Mesothelial cell of epicardium (in vitro differentiated cells): ENCODE measurements around the gene MAN2A2. TPM values are rescaled to one million over a fixed set of nuclear protein-coding genes. Genes with fewer than 3 reads are reported as not detected.

Experiments used
- DNase-seq, 2 experiments: peaks; one replicate each; pipeline ENCODE4 v3.0.0; 2021; ENCODE audit warnings: low spot score in 2 of 2; ENCODE audit not compliant: unreplicated experiment in 2 of 2
- H3K27ac Mint-ChIP-seq: 2 replicates; pipeline ENCODE4 v1.8.0; 2021; ENCODE audit warnings: mixed read lengths
- H3K27me3 Mint-ChIP-seq: 2 replicates; pipeline ENCODE4 v1.8.0; 2021; ENCODE audit warnings: low read depth, mixed read lengths
- H3K36me3 Mint-ChIP-seq: 2 replicates; pipeline ENCODE4 v1.8.0; 2021; ENCODE audit warnings: mixed read lengths
- H3K4me1 Mint-ChIP-seq: 2 replicates; pipeline ENCODE4 v1.8.0; 2021; ENCODE audit warnings: mixed read lengths
- H3K4me3 Mint-ChIP-seq: 2 replicates; pipeline ENCODE4 v1.8.0; 2021; ENCODE audit warnings: mild to moderate bottlenecking, moderate library complexity, mixed read lengths
- H3K9me3 Mint-ChIP-seq: 2 replicates; pipeline ENCODE4 v1.8.0; 2021; ENCODE audit warnings: mixed read lengths
- CTCF ChIP-seq: fragments of 200-600 bp; sonication (generic); IDR thresholded peaks from one replicate; pipeline ENCODE4 v1.5.0; 2021; ENCODE audit warnings: antibody characterized with exemption; ENCODE audit not compliant: unreplicated experiment
- total RNA-seq: library from RNA; stranded (reverse); gene quantifications from 3 replicates; pipeline ENCODE4 v1.2.1, GENCODE V29; 2021

The MAN2A2 gene
- total RNA-seq, 1 donor from 2014 or later, result 104 TPM

GRCh38 chr15:90915808-90916440 lies 12.8 kb downstream of the MAN2A2 start:
- Mint-ChIP-seq H3K4me1 (no peaks in the 10 kb centered on the region), H3K36me3 (peaks cover 38% of the 10 kb centered on the region), H3K9me3 (no peaks in the 10 kb centered on the region), H3K27me3 (no peaks in the 10 kb centered on the region), H3K27ac (no peak overlapping the region), H3K4me3 (no peak overlapping the region)
- DNase-seq, result no peak
- TF ChIP-seq CTCF, result no peak

DNA sequence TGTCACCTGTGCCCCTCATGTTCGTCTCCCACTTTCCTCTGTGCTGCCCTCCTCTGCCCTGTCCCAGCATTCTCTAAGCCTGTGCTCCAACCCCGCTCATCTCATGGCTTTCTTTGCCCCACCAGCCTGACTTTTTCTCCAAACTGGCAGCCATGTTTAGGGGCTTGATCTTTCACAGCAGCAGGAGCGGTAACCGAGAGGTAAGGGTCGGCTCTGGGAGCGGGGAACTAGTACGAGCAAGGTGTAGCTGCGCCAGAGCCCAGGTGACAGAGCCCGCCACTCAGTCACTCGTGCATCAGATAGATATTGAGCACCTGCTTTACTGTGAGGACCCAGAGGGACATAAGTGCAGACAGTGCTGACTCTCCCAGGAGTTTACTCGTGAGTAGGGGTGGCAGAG lies 13.4 kb downstream of the MAN2A2 start:
- Mint-ChIP-seq H3K36me3 (peaks cover 41% of the 10 kb centered on the region), H3K4me1 (no peaks in the 10 kb centered on the region), H3K27ac (no peak overlapping the region), H3K4me3 (no peak overlapping the region), H3K9me3 (no peaks in the 10 kb centered on the region), H3K27me3 (no peaks in the 10 kb centered on the region)
- no peak for DNase-seq
- no peak for TF ChIP-seq CTCF

DNA sequence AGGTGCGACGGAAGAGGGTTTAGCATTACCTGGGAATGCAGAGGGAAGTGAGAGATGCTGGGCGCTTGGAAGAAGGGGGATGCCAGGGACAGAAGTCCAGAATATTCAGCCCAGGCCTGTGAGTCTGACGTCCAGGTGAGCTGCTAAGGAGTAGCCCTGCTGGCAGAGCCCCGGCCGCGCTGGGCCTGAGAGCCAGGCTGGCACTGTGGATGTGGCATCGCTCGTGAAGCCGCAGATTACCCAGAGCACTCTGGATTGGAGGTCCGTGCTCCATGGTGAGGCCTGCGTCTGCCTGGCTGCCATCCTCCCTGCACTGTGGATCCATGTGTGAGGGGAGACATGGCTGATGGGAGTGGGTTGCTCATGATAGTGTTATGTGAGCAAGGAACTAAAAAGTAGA lies 14.5 kb downstream of the MAN2A2 start:
- no peak overlapping the region for H3K4me3 Mint-ChIP-seq
- H3K9me3 Mint-ChIP-seq, result no peaks in the 10 kb centered on the region
- H3K4me1 Mint-ChIP-seq, result no peaks in the 10 kb centered on the region
- TF ChIP-seq CTCF, result no peak
- H3K36me3 Mint-ChIP-seq, result peaks cover 43% of the 10 kb centered on the region
- no peaks in the 10 kb centered on the region for H3K27me3 Mint-ChIP-seq
- no peak for DNase-seq
- H3K27ac Mint-ChIP-seq, result no peak overlapping the region

GRCh38 chr15:90918034-90918788 lies 15.1 kb downstream of the MAN2A2 start:
- no peaks in the 10 kb centered on the region for H3K27me3 Mint-ChIP-seq
- peaks cover 39% of the 10 kb centered on the region for H3K36me3 Mint-ChIP-seq
- no peak overlapping the region for H3K4me3 Mint-ChIP-seq
- TF ChIP-seq CTCF, result no peak
- no peaks in the 10 kb centered on the region for H3K9me3 Mint-ChIP-seq
- no peaks in the 10 kb centered on the region for H3K4me1 Mint-ChIP-seq
- H3K27ac Mint-ChIP-seq, result no peak overlapping the region
- no peak for DNase-seq

DNA sequence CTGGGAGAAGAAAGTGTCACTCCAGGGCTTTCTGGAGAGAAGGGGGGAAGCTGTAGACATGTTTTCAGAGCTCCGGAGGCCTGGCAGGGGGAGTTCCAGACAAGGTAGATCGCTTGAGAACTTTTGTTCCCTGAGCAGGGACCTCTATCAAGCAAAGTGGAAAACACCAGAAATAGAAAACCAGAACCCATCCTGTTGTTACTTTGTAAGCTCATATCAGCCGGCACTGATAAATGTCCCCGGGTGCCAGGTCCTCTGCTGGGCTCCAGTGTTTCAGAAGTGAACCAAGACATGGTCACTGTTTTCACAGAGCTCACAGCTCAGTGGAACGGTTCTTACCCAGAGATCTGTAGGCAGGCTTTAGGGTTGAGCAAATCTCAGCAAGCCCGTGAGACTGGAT lies 15.7 kb downstream of the MAN2A2 start:
- Mint-ChIP-seq H3K4me3 (no peak overlapping the region), H3K27me3 (no peaks in the 10 kb centered on the region), H3K9me3 (no peaks in the 10 kb centered on the region), H3K4me1 (no peaks in the 10 kb centered on the region), H3K36me3 (peaks cover 36% of the 10 kb centered on the region), H3K27ac (no peak overlapping the region)
- TF ChIP-seq CTCF, result no peak
- DNase-seq, result no peak
